GM23338 (cell line): Measurements from ENCODE around the gene PDIA4. TPM values are rescaled to one million over a fixed set of nuclear protein-coding genes. Genes with fewer than 3 reads are reported as not detected.

Experiments
- ATAC-seq: fragments of 200-7000 bp; cut with Tn5 transposase; 3 replicates; pipeline ENCODE4 v1.9.1; 2020
- DNase-seq: peaks from one replicate; pipeline ENCODE4 v3.0.0-alpha.2; 2015; ENCODE audit warnings: low spot score
- H2AFZ ChIP-seq: fragments of 200-600 bp; sonication (generic); 2 replicates; pipeline ENCODE4 v1.8.0; 2016; ENCODE audit warnings: antibody characterized with exemption, mild to moderate bottlenecking, moderate library complexity
- H3F3A ChIP-seq: fragments of 200-600 bp; sonication (generic); replicated peaks from 2 replicates; pipeline ENCODE4 v1.8.0; 2017; ENCODE audit warnings: antibody characterized with exemption, mixed run types, low read depth
- H3K27ac ChIP-seq: fragments of 200-600 bp; sonication (generic); 2 replicates; pipeline ENCODE4 v1.6.1; 2016; ENCODE audit warnings: low read depth
- H3K27me3 ChIP-seq: fragments of 200-600 bp; sonication (generic); 2 replicates; pipeline ENCODE4 v1.8.0; 2016; ENCODE audit warnings: mild to moderate bottlenecking, mixed run types, moderate library complexity; ENCODE audit not compliant: insufficient read depth
- H3K36me3 ChIP-seq: fragments of 200-600 bp; sonication (generic); 2 replicates; pipeline ENCODE4 v1.8.0; 2016; ENCODE audit warnings: mild to moderate bottlenecking; ENCODE audit not compliant: insufficient read depth
- H3K4me1 ChIP-seq: fragments of 200-600 bp; sonication (generic); 2 replicates; pipeline ENCODE4 v1.8.0; 2016; ENCODE audit warnings: mild to moderate bottlenecking, moderate library complexity; ENCODE audit not compliant: insufficient read depth
- H3K4me2 ChIP-seq: fragments of 200-600 bp; sonication (generic); 2 replicates; pipeline ENCODE4 v1.7.1; 2017; ENCODE audit warnings: mixed run types
- H3K4me3 ChIP-seq: fragments of 200-600 bp; sonication (generic); 2 replicates; pipeline ENCODE4 v1.6.1; 2016; ENCODE audit warnings: mixed run types
- H3K79me2 ChIP-seq: fragments of 200-600 bp; sonication (generic); replicated peaks from 2 replicates; pipeline ENCODE4 v1.8.0; 2017; ENCODE audit warnings: mild to moderate bottlenecking; ENCODE audit not compliant: insufficient read depth
- H3K9me2 ChIP-seq: fragments of 200-600 bp; sonication (generic); 2 replicates; pipeline ENCODE4 v1.8.0; 2017; ENCODE audit not compliant: insufficient read depth
- H4K20me1 ChIP-seq: fragments of 200-600 bp; sonication (generic); replicated peaks from 2 replicates; pipeline ENCODE4 v1.8.0; 2017; ENCODE audit warnings: mild to moderate bottlenecking; ENCODE audit not compliant: insufficient read depth
- H3K27ac Mint-ChIP-seq: 2 replicates; pipeline ENCODE4 v1.8.0; 2020; ENCODE audit warnings: inconsistent platforms, mild to moderate bottlenecking, moderate library complexity, mixed read lengths
- H3K27me3 Mint-ChIP-seq: 3 replicates; pipeline ENCODE4 v1.8.0; 2022; ENCODE audit warnings: low read depth, mild to moderate bottlenecking, moderate library complexity, mixed read lengths, inconsistent platforms; ENCODE audit not compliant: insufficient read depth, poor library complexity
- H3K36me3 Mint-ChIP-seq: 3 replicates; pipeline ENCODE4 v1.8.0; 2021; ENCODE audit warnings: low read depth, mild to moderate bottlenecking, inconsistent platforms, moderate library complexity, mixed read lengths
- H3K4me1 Mint-ChIP-seq: 3 replicates; pipeline ENCODE4 v1.8.0; 2020; ENCODE audit warnings: mild to moderate bottlenecking, inconsistent platforms, mixed read lengths
- H3K4me3 Mint-ChIP-seq: 3 replicates; pipeline ENCODE4 v1.8.0; 2021; ENCODE audit warnings: moderate library complexity, mild to moderate bottlenecking, inconsistent platforms, mixed read lengths
- H3K9me3 Mint-ChIP-seq: 3 replicates; pipeline ENCODE4 v1.8.0; 2020; ENCODE audit warnings: moderate library complexity, mild to moderate bottlenecking, inconsistent platforms, mixed read lengths
- CTCF ChIP-seq, 2 experiments: fragments of 200-600 bp in 1 of 2; sonication (generic) in 1 of 2; conservative IDR thresholded peaks; 2 replicates each; pipeline versions ENCODE4 v1.5.1 to v1.6.1; 2016 to 2017; ENCODE audit warnings: antibody characterized with exemption in 2 of 2, low read depth in 2 of 2, mild to moderate bottlenecking in 2 of 2, moderate library complexity in 1 of 2
- ETS1 ChIP-seq: IDR thresholded peaks from 2 replicates; pipeline ENCODE4 v1.6.1; 2016; ENCODE audit warnings: antibody characterized with exemption
- EZH2 ChIP-seq: fragments of 200-600 bp; sonication (generic); IDR thresholded peaks from one replicate; pipeline ENCODE4 v1.8.0; 2017; ENCODE audit warnings: antibody characterized with exemption, mild to moderate bottlenecking, low read depth; ENCODE audit not compliant: unreplicated experiment
- EZH2phosphoT487 ChIP-seq: fragments of 200-600 bp; sonication (generic); IDR thresholded peaks from one replicate; pipeline ENCODE4 v1.8.1; 2018; ENCODE audit warnings: antibody characterized with exemption; ENCODE audit not compliant: unreplicated experiment
- JUNB ChIP-seq: IDR thresholded peaks from one replicate; pipeline ENCODE4 v1.6.1; 2016; ENCODE audit warnings: antibody characterized with exemption; ENCODE audit not compliant: unreplicated experiment
- NANOG ChIP-seq: IDR thresholded peaks from 2 replicates; pipeline ENCODE4 v1.6.1; 2016; ENCODE audit warnings: antibody characterized with exemption, borderline replicate concordance
- POLR2AphosphoS5 ChIP-seq: IDR thresholded peaks from 2 replicates; pipeline ENCODE4 v1.6.1; 2016; ENCODE audit warnings: antibody characterized with exemption, low read depth
- STAT1 ChIP-seq: IDR thresholded peaks from one replicate; pipeline ENCODE4 v1.6.1; 2016; ENCODE audit warnings: antibody characterized with exemption; ENCODE audit not compliant: unreplicated experiment
- ZNF114 ChIP-seq: fragments of 250-450 bp; sonication (Bioruptor Pico); IDR thresholded peaks from 2 replicates; pipeline ENCODE4 v1.5.0; 2020; ENCODE audit warnings: mild to moderate bottlenecking, moderate library complexity
- ZNF331 ChIP-seq: fragments of 250-450 bp; sonication (Bioruptor Pico); IDR thresholded peaks from 2 replicates; pipeline ENCODE4 v1.5.0; 2020; ENCODE audit warnings: low read depth, mild to moderate bottlenecking, moderate library complexity
- ZNF462 ChIP-seq: fragments of 250-450 bp; sonication (Bioruptor Pico); IDR thresholded peaks from 2 replicates; pipeline ENCODE4 v1.5.0; 2020; ENCODE audit warnings: mild to moderate bottlenecking, moderate library complexity
- polyA plus RNA-seq: library from polyadenylated mRNA; unstranded; fragments of >200 nt; fragmentation: Nextera tagmentation; extraction: Ambion mirVana; gene quantifications from 2 replicates; pipeline ENCODE4 v1.2.1, GENCODE V29; 2016
- total RNA-seq: library from RNA; depleted of rRNA; stranded (reverse); fragments of >200 nt; shearing (Covaris generic); gene quantifications from 2 replicates; pipeline ENCODE4 v1.2.3, GENCODE V29; 2014

The PDIA4 gene
- total and polyA plus RNA-seq, 2 experiments from 2014 or later = 196 to 332 TPM

GRCh38 chr7:149048805-149049204, 20.5 kb upstream of the PDIA4 start:
- Histone ChIP-seq H4K20me1 (no peaks in the 10 kb centered on the region), H3K4me3 (no peak overlapping the region), H3K79me2 (no peaks in the 10 kb centered on the region), H3K9me2 (no peaks in the 10 kb centered on the region), H3K36me3 (no peaks in the 10 kb centered on the region), H3K27me3 (no peaks in the 10 kb centered on the region), H2AFZ (peak overlapping the region; percentile 32; the same call in 1 of the 2 replicates), H3K4me2 (no peak overlapping the region), H3K4me1 (no peaks in the 10 kb centered on the region), H3F3A (no peaks in the 10 kb centered on the region), H3K27ac (no peak overlapping the region)
- Mint-ChIP-seq H3K36me3 (no peaks in the 10 kb centered on the region), H3K4me3 (no peak overlapping the region), H3K9me3 (no peaks in the 10 kb centered on the region), H3K27me3 (peaks cover 2% of the 10 kb centered on the region), H3K4me1 (no peaks in the 10 kb centered on the region), H3K27ac (no peak overlapping the region)
- no peak for TF ChIP-seq ZNF114 (CRISPR knock-in tag)
- no peak for TF ChIP-seq CTCF (conservative IDR thresholded peaks at IDR 0.05; ENCODE audit: low read depth in 2 of 2)
- no peak for TF ChIP-seq POLR2AphosphoS5
- no peak for TF ChIP-seq EZH2
- TF ChIP-seq ZNF331 = no peak
- no peak for TF ChIP-seq EZH2phosphoT487
- TF ChIP-seq ETS1 = no peak
- no peak for TF ChIP-seq JUNB
- TF ChIP-seq STAT1 = no peak
- TF ChIP-seq NANOG = no peak
- no peak for TF ChIP-seq ZNF462 (CRISPR knock-in tag)
- DNase-seq (no peak), ATAC-seq (no peak)
